Tibial artery (tissue), 4 donors: ENCODE measurements around the gene SMIM41.
A peak's percentile ranks its signal among the peaks of the same experiment; 100 is the strongest.

ENCODE experiments used
- DNase-seq, 2 donors: peaks; one replicate each; pipeline ENCODE4 v3.0.0-alpha.2; 2019
- H3K27ac ChIP-seq, 2 donors: fragments of 200-600 bp; sonication (generic) in 1 of 2; 1 replicate in 1 of 2; 2 replicates in 1 of 2; pipeline ENCODE4 v1.5.1; 2018 to 2019; ENCODE audit warnings: mild to moderate bottlenecking in 1 of 2
- H3K27me3 ChIP-seq, 2 donors: fragments of 200-600 bp; sonication (generic) in 1 of 2; one replicate each; pipeline versions ENCODE4 v1.5.1 to v1.6.0; 2016 to 2019
- H3K36me3 ChIP-seq, 3 donors: fragments of 200-600 bp; sonication (generic) in 2 of 3; one replicate each; pipeline ENCODE4 v1.5.1; 2016 to 2019; ENCODE audit warnings: mild to moderate bottlenecking in 2 of 3
- H3K4me1 ChIP-seq, 4 donors: fragments of 200-600 bp; sonication (generic) in 2 of 4; 1 replicate in 3 of 4; 2 replicates in 1 of 4; pipeline ENCODE4 v1.5.1; 2016 to 2019
- H3K4me3 ChIP-seq, 2 donors: fragments of 200-600 bp; sonication (generic) in 1 of 2; 1 replicate in 1 of 2; 2 replicates in 1 of 2; pipeline ENCODE4 v1.5.1; 2018 to 2019; ENCODE audit warnings: mild to moderate bottlenecking in 2 of 2
- H3K9me3 ChIP-seq, 3 donors: fragments of 200-600 bp; sonication (generic) in 1 of 3; one replicate each; pipeline ENCODE4 v1.5.1; 2016 to 2019
- intact Hi-C: fragments of 100-400 bp; cut with DNase I; formaldehyde crosslinking; loops from one replicate; pipeline ENCODE4 v1.15.0; 2023; ENCODE audit warnings: low total_unique reads
- TF ChIP-seq, protein P1 (sequence below), 2 experiments: fragments of 200-600 bp in 1 of 2; fragments of 450-650 bp in 1 of 2; IDR thresholded peaks; one replicate each; pipeline ENCODE4 v1.5.1; 2017 to 2019; ENCODE audit warnings: antibody characterized with exemption in 2 of 2, mild to moderate bottlenecking in 1 of 2, moderate library complexity in 1 of 2

Gene SMIM41

GRCh38 chr12:52149182-52149641, 69.7 kb downstream of the SMIM41 start:
- Histone ChIP-seq H3K27me3 (peaks cover 0 to 3% of the 10 kb centered on the region in 2 donors), H3K4me3 (no peak overlapping the region), H3K4me1 (peaks cover 9 to 70% (median 42%) of the 10 kb centered on the region in 4 donors), H3K27ac (peak overlapping the region; percentile 58 to 78), H3K36me3 (no peaks in the 10 kb centered on the region), H3K9me3 (no peaks in the 10 kb centered on the region)
- intact Hi-C loops, result loop anchor here (10.0 kb wide), 1 partner anchor 436 kb away; no protein-coding TSS in a partner anchor
- TF ChIP-seq, protein P1, sequence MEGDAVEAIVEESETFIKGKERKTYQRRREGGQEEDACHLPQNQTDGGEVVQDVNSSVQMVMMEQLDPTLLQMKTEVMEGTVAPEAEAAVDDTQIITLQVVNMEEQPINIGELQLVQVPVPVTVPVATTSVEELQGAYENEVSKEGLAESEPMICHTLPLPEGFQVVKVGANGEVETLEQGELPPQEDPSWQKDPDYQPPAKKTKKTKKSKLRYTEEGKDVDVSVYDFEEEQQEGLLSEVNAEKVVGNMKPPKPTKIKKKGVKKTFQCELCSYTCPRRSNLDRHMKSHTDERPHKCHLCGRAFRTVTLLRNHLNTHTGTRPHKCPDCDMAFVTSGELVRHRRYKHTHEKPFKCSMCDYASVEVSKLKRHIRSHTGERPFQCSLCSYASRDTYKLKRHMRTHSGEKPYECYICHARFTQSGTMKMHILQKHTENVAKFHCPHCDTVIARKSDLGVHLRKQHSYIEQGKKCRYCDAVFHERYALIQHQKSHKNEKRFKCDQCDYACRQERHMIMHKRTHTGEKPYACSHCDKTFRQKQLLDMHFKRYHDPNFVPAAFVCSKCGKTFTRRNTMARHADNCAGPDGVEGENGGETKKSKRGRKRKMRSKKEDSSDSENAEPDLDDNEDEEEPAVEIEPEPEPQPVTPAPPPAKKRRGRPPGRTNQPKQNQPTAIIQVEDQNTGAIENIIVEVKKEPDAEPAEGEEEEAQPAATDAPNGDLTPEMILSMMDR (IDR thresholded peaks at IDR 0.05), result no peak
- DNase-seq, result no peak

DNA sequence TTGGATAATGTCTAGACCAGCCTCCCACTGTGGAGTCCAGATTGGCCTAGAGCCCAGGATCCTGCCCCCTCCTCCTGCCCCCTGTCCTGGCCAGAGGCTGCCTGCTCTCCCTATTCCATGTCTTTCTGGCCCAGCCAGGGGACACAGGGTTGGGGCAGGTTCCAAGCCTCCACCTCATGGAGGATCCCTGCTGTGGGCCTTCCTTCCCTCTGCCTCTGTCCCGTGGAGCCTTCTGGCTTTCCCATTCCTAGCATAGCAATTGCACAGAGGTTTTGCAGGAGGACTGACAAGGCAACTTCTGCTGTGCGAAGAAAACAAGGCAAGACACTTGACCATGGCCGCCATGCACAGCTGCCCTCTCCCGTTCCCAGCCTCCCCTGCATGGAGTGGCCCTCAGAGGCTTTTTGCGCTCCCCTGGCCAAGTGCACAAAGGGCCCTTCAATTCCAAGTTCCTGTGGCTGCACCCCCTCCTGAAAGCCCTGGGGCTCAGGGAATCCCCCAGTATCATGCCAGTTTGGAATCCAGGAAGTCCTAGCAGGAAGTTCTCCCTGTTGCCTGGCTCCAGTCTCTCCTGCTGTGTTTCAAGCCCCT, 70.2 kb downstream of the SMIM41 start:
- Histone ChIP-seq H3K27me3 (peaks cover 0 to 3% of the 10 kb centered on the region in 2 donors), H3K4me3 (no peak overlapping the region), H3K4me1 (peaks cover 9 to 65% (median 42%) of the 10 kb centered on the region in 4 donors), H3K36me3 (no peaks in the 10 kb centered on the region), H3K9me3 (no peaks in the 10 kb centered on the region), H3K27ac (peak overlapping the region in 1 of 2 donors; percentile 78)
- TF ChIP-seq, protein P1 (IDR thresholded peaks at IDR 0.05), result no peak
- DNase-seq, result no peak
- intact Hi-C loops, result loop anchor here (10.0 kb wide), 1 partner anchor 435 kb away; no protein-coding TSS in a partner anchor

DNA sequence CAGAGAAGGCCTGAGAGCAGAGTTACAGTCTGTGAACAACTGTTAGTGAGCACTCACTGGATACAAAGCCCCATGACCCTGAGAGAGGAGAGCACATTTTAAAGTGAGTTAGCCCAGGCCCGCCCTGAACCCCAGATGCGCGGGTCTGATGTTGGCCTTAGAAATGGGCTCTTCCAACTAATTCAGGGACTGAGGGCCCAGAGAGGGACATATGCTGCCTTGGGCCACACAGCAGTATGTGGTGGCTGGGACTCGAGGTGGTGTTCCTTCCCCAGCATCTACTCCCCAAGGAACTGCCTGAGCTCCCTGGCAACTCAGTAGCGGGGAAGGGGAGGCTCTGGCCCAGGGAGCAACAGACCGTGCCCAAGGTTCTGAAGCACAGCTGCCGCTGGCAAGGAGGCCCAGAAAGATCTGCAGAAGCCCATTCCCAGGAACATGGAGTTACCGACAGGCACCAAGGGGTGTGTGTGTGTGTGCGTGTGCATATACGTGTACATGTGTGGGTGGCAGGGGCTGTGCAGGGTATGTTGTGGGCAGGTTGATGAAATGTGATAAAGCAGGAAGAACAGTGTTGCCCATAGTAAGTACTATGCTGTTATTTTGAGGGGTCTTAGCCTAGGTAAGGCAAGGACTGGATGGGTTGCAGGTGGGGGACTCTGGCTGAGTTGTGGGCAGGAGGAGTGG, 71.8 kb downstream of the SMIM41 start:
- TF ChIP-seq, protein P1 (IDR thresholded peaks at IDR 0.05), result no peak
- Histone ChIP-seq H3K4me1 (peaks cover 9 to 54% (median 41%) of the 10 kb centered on the region in 4 donors), H3K27ac (peak overlapping the region in 1 of 2 donors; percentile 55), H3K9me3 (no peaks in the 10 kb centered on the region), H3K27me3 (peaks cover 0 to 3% of the 10 kb centered on the region in 2 donors), H3K36me3 (no peaks in the 10 kb centered on the region), H3K4me3 (no peak overlapping the region)
- no peak for DNase-seq
- intact Hi-C loops, result no loop called here

- intact Hi-C loops, result no loop called here
- TF ChIP-seq, protein P1 (IDR thresholded peaks at IDR 0.05), result peak; percentile 81 to 90
- DNase-seq, result peak; percentile 63 to 83
- peaks cover 0 to 3% of the 10 kb centered on the region in 2 donors for H3K27me3 ChIP-seq
- peak overlapping the region; percentile 55 to 67 for H3K27ac ChIP-seq
- no peaks in the 10 kb centered on the region for H3K9me3 ChIP-seq
- peak overlapping the region; percentile 33 to 58 for H3K4me3 ChIP-seq
- H3K4me1 ChIP-seq, result peaks cover 4 to 46% (median 35%) of the 10 kb centered on the region in 4 donors
- H3K36me3 ChIP-seq, result no peaks in the 10 kb centered on the region
Observed at GRCh38 chr12:52151837-52152783, 72.6 kb downstream of the SMIM41 start.

- H3K36me3 ChIP-seq, result no peaks in the 10 kb centered on the region
- H3K9me3 ChIP-seq, result no peaks in the 10 kb centered on the region
- TF ChIP-seq, protein P1 (IDR thresholded peaks at IDR 0.05), result no peak
- intact Hi-C loops, result no loop called here
- H3K27ac ChIP-seq, result no peak overlapping the region
- no peak overlapping the region for H3K4me3 ChIP-seq
- peaks cover 0 to 3% of the 10 kb centered on the region in 2 donors for H3K27me3 ChIP-seq
- peaks cover 0 to 38% (median 27%) of the 10 kb centered on the region in 4 donors for H3K4me1 ChIP-seq
- DNase-seq, result no peak
Observed at GRCh38 chr12:52152905-52153317, 73.4 kb downstream of the SMIM41 start.
